ENCODE data around the gene GOLPH3. TPM values are rescaled to one million over a fixed set of nuclear protein-coding genes. Genes with fewer than 3 reads are reported as not detected.

GOLPH3 gene
- total and polyA plus RNA-seq, 2 of the 8 experiments (the other 6 are each of a cell fraction or from before 2014, with no cell fraction given), result 53.7 to 93.6 TPM

DNA sequence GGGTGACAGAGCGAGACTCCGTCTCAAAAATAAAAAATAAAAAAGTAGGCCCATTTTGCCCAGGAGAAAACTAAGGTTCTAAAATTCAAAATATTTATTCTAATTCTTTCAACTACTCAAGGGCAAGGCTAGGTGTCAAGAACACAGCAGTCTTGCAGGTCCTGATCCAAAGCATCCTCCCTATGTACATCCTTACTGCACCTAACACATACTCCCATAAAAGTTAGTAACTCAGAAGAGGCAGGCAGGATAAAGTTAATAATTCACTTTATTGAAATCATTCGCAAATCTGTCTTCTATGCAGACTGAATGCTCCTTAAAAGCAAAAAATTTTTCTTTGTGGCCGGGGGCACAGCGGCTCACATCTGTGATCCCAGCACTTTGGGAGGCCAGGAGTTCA is 11.1 kb downstream of the GOLPH3 start (continued):
- TF ChIP-seq KDM5A (IDR thresholded peaks at IDR 0.05; ENCODE audit: low read length) (no peak), RFX5 (IDR thresholded peaks at IDR 0.05; ENCODE audit: borderline replicate concordance, low read depth, low read length) (no peak), CTBP2 (IDR thresholded peaks at IDR 0.05; ENCODE audit: borderline replicate concordance, insufficient read depth, insufficient read length, low read length) (no peak), CHD2 (IDR thresholded peaks at IDR 0.05; ENCODE audit: low read length) (no peak), MAX (IDR thresholded peaks at IDR 0.05) (no peak), ATF2 (IDR thresholded peaks at IDR 0.05; ENCODE audit: low read length) (no peak), HDAC6 (IDR thresholded peaks at IDR 0.05; ENCODE audit: low read depth, low read length) (no peak), FOSL1 (IDR thresholded peaks at IDR 0.05; ENCODE audit: insufficient read depth, low read depth, low read length) (no peak), SP2 (IDR thresholded peaks at IDR 0.05; ENCODE audit: low read length) (no peak)

Measured in H1 (cell line).